Retina (tissue), 1 donor: ENCODE results near the gene NUP214.
A peak's percentile ranks its signal among the peaks of the same experiment; 100 is the strongest.

ENCODE experiments used
- DNase-seq: peaks from one replicate; pipeline ENCODE4 v3.0.0-alpha.2; 2016

The NUP214 gene

GRCh38 chr9:131281119-131281965, 156.0 kb downstream of the NUP214 start:
- DNase-seq: no peak

DNA sequence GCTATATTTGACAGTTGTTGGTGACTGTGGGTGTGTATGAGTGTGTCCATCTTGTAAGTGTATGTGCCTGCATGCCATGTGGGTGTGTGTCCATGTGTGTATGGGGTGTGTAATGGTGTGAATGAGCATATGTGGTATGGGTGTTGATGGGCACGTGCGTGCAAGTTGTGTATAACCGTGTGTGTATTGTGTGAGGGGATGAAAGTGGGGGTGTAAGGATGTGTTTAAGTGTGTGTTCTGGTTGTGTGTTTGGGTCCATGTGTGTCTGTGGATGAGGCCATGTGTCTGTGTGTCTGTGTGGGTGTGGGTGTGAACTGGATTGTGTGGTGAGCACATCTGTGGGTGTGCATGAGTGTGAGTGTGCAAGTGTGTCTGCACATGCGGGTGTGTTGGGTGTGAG, 156.8 kb downstream of the NUP214 start:
- DNase-seq: no peak

DNA sequence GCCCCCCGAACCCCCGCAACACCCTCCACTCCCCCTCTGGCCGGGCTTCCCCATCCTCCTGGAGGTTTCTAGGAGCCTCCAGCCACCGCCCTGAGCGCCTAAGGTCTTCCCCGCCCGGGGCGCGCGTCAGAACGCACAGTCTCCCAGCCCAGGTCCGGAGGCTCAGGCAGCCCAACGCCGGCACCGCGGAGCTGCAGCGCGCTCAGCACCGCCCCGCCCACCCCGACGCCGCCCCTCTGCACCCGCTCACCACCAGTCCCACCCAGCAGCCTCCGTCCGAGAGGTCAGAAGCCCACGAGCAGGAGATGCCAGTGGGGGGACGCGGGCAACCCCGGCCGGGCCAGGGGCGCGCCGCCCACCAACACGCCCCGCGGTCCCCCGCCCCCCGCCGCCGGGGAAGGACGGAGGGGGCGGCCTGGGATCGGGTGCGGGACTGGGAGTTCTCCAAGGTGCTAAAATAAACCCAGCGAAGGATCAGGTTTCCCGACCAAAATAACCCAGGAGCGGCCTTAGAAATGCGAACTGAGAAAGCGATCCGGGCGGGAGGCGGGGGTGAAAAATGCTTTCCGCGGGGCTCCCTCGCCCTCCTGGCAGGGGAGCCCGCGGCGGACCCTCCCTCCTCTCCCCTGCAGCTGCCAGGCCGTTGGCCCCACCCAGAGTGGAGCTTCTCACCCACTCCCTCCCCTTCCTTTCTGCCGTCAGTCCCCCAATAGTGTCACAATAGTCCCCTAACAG, 157.5 kb downstream of the NUP214 start:
- DNase-seq: peak; percentile 52
